GM19395 (cell line): ENCODE measurements around the gene MRPS5.
A peak's percentile ranks its signal among the peaks of the same experiment; 100 is the strongest.
"Not testable (repeated sequence)": the region's sequence is repeated elsewhere in the genome, so short reads cannot be mapped to it uniquely, and the experiment has no call there.

ENCODE experiments used
- ATAC-seq: cut with Tn5 transposase; IDR thresholded peaks from one replicate; pipeline ENCODE4 v1.9.1; 2021; ENCODE audit warnings: mild to moderate bottlenecking, moderate library complexity; ENCODE audit not compliant: unreplicated experiment

MRPS5 gene

GRCh38 chr2:95121407-95122196 is at the start of gene MRPS5:
Gene MRPS5 (minus strand): TSS chr2:95121808. CDS start chr2:95121791, 17 bp downstream.
- peak; percentile 95 for ATAC-seq

GRCh38 chr2:95166065-95166763 is 44.6 kb upstream of the MRPS5 start:
- peak; percentile 19 for ATAC-seq

- ATAC-seq, result peak; percentile 92
Observed at GRCh38 chr2:95165371-95166064, 43.9 kb upstream of the MRPS5 start, which contains the start of gene ZNF2. Gene ZNF2 (plus strand): TSS chr2:95165809. CDS start chr2:95176227, 10,418 bp downstream.

GRCh38 chr2:95165030-95165370 is 43.4 kb upstream of the MRPS5 start:
- ATAC-seq, result peak; percentile 30

GRCh38 chr2:95159690-95160449 is 38.3 kb upstream of the MRPS5 start, which contains the start of gene ZNF514:
Gene ZNF514 (minus strand): TSS chr2:95159848. CDS start chr2:95153253, 6,595 bp downstream.
- ATAC-seq, result peak; percentile 82

- ATAC-seq, result peak; percentile 52
Observed at GRCh38 chr2:95158891-95159619, 37.4 kb upstream of the MRPS5 start.

GRCh38 chr2:95158441-95158840 is 36.8 kb upstream of the MRPS5 start:
- ATAC-seq, result no peak

- ATAC-seq, result no peak
Observed at GRCh38 chr2:95149397-95149984, 27.9 kb upstream of the MRPS5 start.

GRCh38 chr2:95143838-95144237 is 22.2 kb upstream of the MRPS5 start:
- ATAC-seq, result no peak

- no peak for ATAC-seq
Observed at GRCh38 chr2:95138702-95139101, 17.1 kb upstream of the MRPS5 start.

- ATAC-seq, result peak; percentile 24
Observed at GRCh38 chr2:95122197-95122551, 566 bp upstream of the MRPS5 start.

- no peak for ATAC-seq
Observed at GRCh38 chr2:95121093-95121406, 558 bp downstream of the MRPS5 start.

GRCh38 chr2:95115418-95115817 is 6.2 kb downstream of the MRPS5 start:
- ATAC-seq, result peak; percentile 97

GRCh38 chr2:95113464-95113863 is 8.1 kb downstream of the MRPS5 start:
- ATAC-seq, result no peak

- ATAC-seq, result no peak
Observed at GRCh38 chr2:95110395-95110794, 11.2 kb downstream of the MRPS5 start.

GRCh38 chr2:95109260-95109659 is 12.3 kb downstream of the MRPS5 start:
- no peak for ATAC-seq

- no peak for ATAC-seq
Observed at GRCh38 chr2:95106081-95106480, 15.5 kb downstream of the MRPS5 start.

GRCh38 chr2:95104606-95105005 is 17.0 kb downstream of the MRPS5 start:
- ATAC-seq, result no peak

GRCh38 chr2:95099910-95100309 is 21.7 kb downstream of the MRPS5 start:
- no peak for ATAC-seq

GRCh38 chr2:95098273-95098672 is 23.3 kb downstream of the MRPS5 start:
- ATAC-seq, result not testable (repeated sequence)
